Kidney (tissue), 11 donors: ENCODE results near the gene NUTM2A. TPM values are rescaled to one million over a fixed set of nuclear protein-coding genes. Genes with fewer than 3 reads are reported as not detected.
"Not testable (repeated sequence)": the region's sequence is repeated elsewhere in the genome, so short reads cannot be mapped to it uniquely, and the experiment has no call there.

Experiments used
- DNase-seq, 5 donors: peaks; one replicate each; pipeline ENCODE4 v3.0.0-alpha.2; 2013 to 2020
- FAIRE-seq: peaks from 2 replicates; lab custom pipeline; 2012; peaks lifted over from hg19 to GRCh38; lab: Jason Lieb, UNC
- H3K27ac ChIP-seq, 2 donors: one replicate each; pipeline ENCODE4 v1.7.0; 2013; ENCODE audit warnings: low read depth in 2 of 2, low read length in 2 of 2, inconsistent platforms in 1 of 2
- H3K27me3 ChIP-seq: one replicate; pipeline ENCODE4 v1.7.1; 2013; ENCODE audit warnings: low read length, inconsistent platforms; ENCODE audit not compliant: control insufficient read depth, insufficient read depth
- H3K36me3 ChIP-seq, 3 donors: one replicate each; pipeline versions ENCODE4 v1.7.0 to v1.7.1; 2013; ENCODE audit warnings: low read length in 3 of 3, control low read depth in 1 of 3, inconsistent platforms in 1 of 3; ENCODE audit not compliant: insufficient read depth in 3 of 3, control insufficient read depth in 2 of 3
- H3K4me1 ChIP-seq, 3 donors: one replicate each; pipeline versions ENCODE4 v1.7.0 to v1.7.1; 2013; ENCODE audit warnings: low read length in 3 of 3, inconsistent platforms in 1 of 3, low read depth in 1 of 3; ENCODE audit not compliant: control insufficient read depth in 2 of 3, insufficient read depth in 2 of 3
- H3K4me3 ChIP-seq, 3 donors: one replicate each; pipeline versions ENCODE4 v1.7.0 to v1.8.1; 2013; ENCODE audit warnings: low read length in 3 of 3, control low read depth in 1 of 3, inconsistent platforms in 1 of 3
- H3K9ac ChIP-seq, 3 donors: one replicate each; pipeline versions ENCODE4 v1.7.0 to v1.7.1; 2013; ENCODE audit warnings: low read length in 3 of 3, control low read depth in 1 of 3, inconsistent platforms in 1 of 3
- H3K9me3 ChIP-seq, 3 donors: one replicate each; pipeline versions ENCODE4 v1.7.0 to v1.7.1; 2013; ENCODE audit warnings: low read length in 3 of 3, control low read depth in 1 of 3, inconsistent platforms in 1 of 3; ENCODE audit not compliant: control insufficient read depth in 2 of 3, insufficient read depth in 1 of 3
- intact Hi-C: fragments of 100-400 bp; cut with DNase I; formaldehyde crosslinking; loops from one replicate; pipeline ENCODE4 v1.11.1; 2022
- polyA plus RNA-seq: library from polyadenylated mRNA; stranded (reverse); fragments of 350-450 nt; fragmentation: Illumina TruSeq; extraction: RNeasy Lipid Tissue Mini Kit (QIAGEN cat#74804); gene quantifications from one replicate; pipeline ENCODE4 v1.2.3, GENCODE V29; 2014; ENCODE audit warnings: low read depth, low replicate concordance; ENCODE audit not compliant: insufficient read depth
- total RNA-seq: library from RNA; stranded (reverse); fragmentation: NEBNext Ultra II Directional; extraction: Animal tissue kit (Norgen Biotek cat#: 25700); gene quantifications from one replicate; pipeline ENCODE4 v1.2.1, GENCODE V29; 2021
- donor health status: control.
- donor health status: control.
- donor health status: DM: yes; HTN: yes; CAD: no.
- donor health status: Normal renal cell carcinoma (clear cell type).

Gene NUTM2A
- total and polyA plus RNA-seq, 2 donors from 2014 or later, result 1.3 to 1.5 TPM

- FAIRE-seq, H3K27me3 ChIP-seq, intact Hi-C loops, H3K9ac ChIP-seq, H3K4me3 ChIP-seq, H3K9me3 ChIP-seq, H3K36me3 ChIP-seq, H3K4me1 ChIP-seq, H3K27ac ChIP-seq: not testable (repeated sequence)
- DNase-seq, result peak in 1 of 5 donors; percentile 51
Observed at GRCh38 chr10:87206922-87207321, 18.3 kb upstream of the NUTM2A start.

GRCh38 chr10:87210309-87210708, 14.9 kb upstream of the NUTM2A start:
- H3K4me3 ChIP-seq, H3K4me1 ChIP-seq, H3K27ac ChIP-seq, H3K9ac ChIP-seq, DNase-seq, H3K9me3 ChIP-seq, H3K36me3 ChIP-seq, intact Hi-C loops, H3K27me3 ChIP-seq: not testable (repeated sequence)
- peak; percentile 30 for FAIRE-seq

GRCh38 chr10:87211848-87212247, 13.4 kb upstream of the NUTM2A start:
- H3K27me3 ChIP-seq, FAIRE-seq, intact Hi-C loops, H3K36me3 ChIP-seq, H3K27ac ChIP-seq, H3K4me3 ChIP-seq, H3K9ac ChIP-seq, H3K9me3 ChIP-seq, DNase-seq, H3K4me1 ChIP-seq: not testable (repeated sequence)

- DNase-seq, H3K27me3 ChIP-seq, H3K36me3 ChIP-seq, FAIRE-seq, H3K9me3 ChIP-seq, H3K4me3 ChIP-seq, H3K27ac ChIP-seq, intact Hi-C loops, H3K4me1 ChIP-seq, H3K9ac ChIP-seq: not testable (repeated sequence)
Observed at GRCh38 chr10:87213150-87213765, 12.0 kb upstream of the NUTM2A start.

- H3K4me1 ChIP-seq, H3K9me3 ChIP-seq, intact Hi-C loops, H3K9ac ChIP-seq, H3K4me3 ChIP-seq, H3K36me3 ChIP-seq, FAIRE-seq, H3K27me3 ChIP-seq, H3K27ac ChIP-seq: not testable (repeated sequence)
- peak in 1 of 5 donors; percentile 65 for DNase-seq
Observed at GRCh38 chr10:87213806-87214205, 11.4 kb upstream of the NUTM2A start.

- intact Hi-C loops, H3K36me3 ChIP-seq, H3K4me1 ChIP-seq, H3K9ac ChIP-seq, H3K4me3 ChIP-seq, H3K27ac ChIP-seq, H3K27me3 ChIP-seq, FAIRE-seq, H3K9me3 ChIP-seq: not testable (repeated sequence)
- peak in 1 of 5 donors; percentile 73 for DNase-seq
Observed at GRCh38 chr10:87216120-87216519, 9.1 kb upstream of the NUTM2A start.

GRCh38 chr10:87219370-87219769, 5.9 kb upstream of the NUTM2A start:
- H3K27me3 ChIP-seq, intact Hi-C loops, H3K27ac ChIP-seq, FAIRE-seq, H3K9me3 ChIP-seq, H3K4me1 ChIP-seq, H3K36me3 ChIP-seq, H3K4me3 ChIP-seq, H3K9ac ChIP-seq, DNase-seq: not testable (repeated sequence)

- H3K9me3 ChIP-seq, intact Hi-C loops, H3K4me1 ChIP-seq, DNase-seq, H3K4me3 ChIP-seq, H3K9ac ChIP-seq, H3K27me3 ChIP-seq, FAIRE-seq, H3K27ac ChIP-seq, H3K36me3 ChIP-seq: not testable (repeated sequence)
Observed at GRCh38 chr10:87222789-87223188, 2.5 kb upstream of the NUTM2A start.
